ENCODE measurements around the gene PKN2. TPM values are rescaled to one million over a fixed set of nuclear protein-coding genes. Genes with fewer than 3 reads are reported as not detected.

Gene PKN2
- total and polyA plus RNA-seq, 9 of the 15 experiments (the other 6 are each of a cell fraction or from before 2014, with no cell fraction given): 4.5 to 25.3 (median 19.2) TPM

DNA sequence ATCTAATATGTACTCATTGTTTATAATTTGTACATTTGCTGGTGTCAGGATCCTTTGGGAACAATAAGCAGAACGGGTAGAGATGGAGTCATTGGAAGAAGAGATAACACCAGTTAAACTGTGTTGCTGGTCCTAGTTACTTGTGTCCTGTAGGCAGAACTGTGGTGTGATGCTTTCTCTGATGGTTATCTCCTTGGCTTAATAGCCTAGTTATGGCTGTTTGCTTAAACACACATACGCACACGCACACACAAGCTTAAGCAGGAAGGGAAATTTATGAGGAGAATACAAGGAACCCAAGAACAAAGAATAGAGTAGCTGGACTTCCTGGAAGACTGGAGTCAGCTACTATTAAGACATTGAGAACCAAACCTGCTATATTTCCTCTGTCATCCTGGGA lies 5.7 kb upstream of the PKN2 start (continued):
- TF ChIP-seq KLF1 (tag; IDR thresholded peaks at IDR 0.05) (no peak), SMARCE1 (IDR thresholded peaks at IDR 0.05) (no peak), ESRRA (IDR thresholded peaks at IDR 0.05; ENCODE audit: borderline replicate concordance, low read depth) (no peak), CAMTA2 (CRISPR knock-in tag; conservative IDR thresholded peaks at IDR 0.05) (no peak), TEAD4 (IDR thresholded peaks at IDR 0.05; ENCODE audit: low read length) (0 out of 2 replicates have a peak, but pooled peaks have one; percentile 16), TEAD4 (CRISPR knock-in tag; IDR thresholded peaks at IDR 0.05; ENCODE audit: borderline replicate concordance) (no peak), HNRNPL (IDR thresholded peaks at IDR 0.05; ENCODE audit: low read depth, low read length) (no peak), NCOR1 (IDR thresholded peaks at IDR 0.05) (no peak), ZNF561 (CRISPR knock-in tag; conservative IDR thresholded peaks at IDR 0.05) (no peak), CHD1 (IDR thresholded peaks at IDR 0.05; ENCODE audit: low read length) (no peak), ZKSCAN1 (IDR thresholded peaks at IDR 0.05; ENCODE audit: low read depth, low read length) (no peak), CBX8 (IDR thresholded peaks at IDR 0.05; ENCODE audit: borderline replicate concordance, extremely low read depth, low read depth, low read length, poor library complexity, severe bottlenecking) (no peak), FOXK2 (conservative IDR thresholded peaks at IDR 0.05 in 1 of 2, IDR thresholded peaks at IDR 0.05 in 1 of 2; ENCODE audit: low read depth in 2 of 2) (no peak)
- TF ChIP-seq, protein P1, sequence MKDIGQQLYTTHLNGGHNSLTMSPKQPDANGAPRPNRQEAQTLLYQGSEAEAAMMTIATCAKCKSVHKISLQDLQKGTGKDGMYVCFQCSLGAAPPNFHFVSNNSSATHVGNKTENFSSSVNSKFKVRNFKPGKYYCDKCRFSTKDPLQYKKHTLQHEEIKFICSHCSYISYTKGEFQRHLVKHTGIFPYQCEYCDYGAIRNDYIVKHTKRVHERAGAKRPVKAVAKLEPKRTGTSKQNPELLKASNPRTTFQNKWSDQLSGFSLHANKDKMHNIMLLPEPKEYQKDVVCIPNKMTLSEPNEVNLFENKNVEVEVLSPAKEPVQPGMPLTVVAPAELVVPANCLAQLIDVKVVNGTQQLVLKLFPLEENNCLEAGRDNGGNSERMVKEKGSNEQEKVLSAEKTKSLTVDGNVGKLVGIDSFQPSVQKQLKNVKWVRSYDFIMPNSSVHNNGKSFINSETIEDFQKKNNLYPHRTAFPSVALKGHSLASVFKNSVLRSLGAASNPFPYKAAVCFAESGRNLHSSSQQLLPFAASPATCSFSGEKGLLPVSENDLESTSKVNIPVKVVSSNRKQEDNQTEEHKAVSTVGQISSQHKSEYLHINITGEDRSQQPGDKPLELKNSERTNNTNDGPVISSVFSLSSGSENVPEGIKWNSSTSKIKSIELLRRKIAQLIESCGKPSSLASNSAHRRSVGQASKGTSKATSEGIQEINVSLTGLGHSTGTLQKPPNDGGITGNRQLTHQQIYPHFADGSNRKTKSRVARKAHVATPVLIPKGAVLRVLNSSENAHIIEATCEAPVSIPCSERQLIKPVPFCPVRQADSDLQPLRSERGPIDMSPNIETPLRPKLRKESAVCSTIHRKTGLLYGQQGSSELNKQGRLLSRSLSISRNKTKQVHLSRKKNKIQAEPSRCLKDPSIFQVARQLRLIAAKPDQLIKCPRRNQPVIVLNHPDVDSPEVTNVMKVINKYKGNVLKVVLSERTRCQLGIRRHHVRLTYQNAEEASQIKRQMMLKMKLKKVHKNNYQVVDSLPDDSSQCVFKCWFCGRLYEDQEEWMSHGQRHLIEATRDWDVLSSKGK (CRISPR knock-in tag; IDR thresholded peaks at IDR 0.05): no peak
- TF ChIP-seq, protein P2, sequence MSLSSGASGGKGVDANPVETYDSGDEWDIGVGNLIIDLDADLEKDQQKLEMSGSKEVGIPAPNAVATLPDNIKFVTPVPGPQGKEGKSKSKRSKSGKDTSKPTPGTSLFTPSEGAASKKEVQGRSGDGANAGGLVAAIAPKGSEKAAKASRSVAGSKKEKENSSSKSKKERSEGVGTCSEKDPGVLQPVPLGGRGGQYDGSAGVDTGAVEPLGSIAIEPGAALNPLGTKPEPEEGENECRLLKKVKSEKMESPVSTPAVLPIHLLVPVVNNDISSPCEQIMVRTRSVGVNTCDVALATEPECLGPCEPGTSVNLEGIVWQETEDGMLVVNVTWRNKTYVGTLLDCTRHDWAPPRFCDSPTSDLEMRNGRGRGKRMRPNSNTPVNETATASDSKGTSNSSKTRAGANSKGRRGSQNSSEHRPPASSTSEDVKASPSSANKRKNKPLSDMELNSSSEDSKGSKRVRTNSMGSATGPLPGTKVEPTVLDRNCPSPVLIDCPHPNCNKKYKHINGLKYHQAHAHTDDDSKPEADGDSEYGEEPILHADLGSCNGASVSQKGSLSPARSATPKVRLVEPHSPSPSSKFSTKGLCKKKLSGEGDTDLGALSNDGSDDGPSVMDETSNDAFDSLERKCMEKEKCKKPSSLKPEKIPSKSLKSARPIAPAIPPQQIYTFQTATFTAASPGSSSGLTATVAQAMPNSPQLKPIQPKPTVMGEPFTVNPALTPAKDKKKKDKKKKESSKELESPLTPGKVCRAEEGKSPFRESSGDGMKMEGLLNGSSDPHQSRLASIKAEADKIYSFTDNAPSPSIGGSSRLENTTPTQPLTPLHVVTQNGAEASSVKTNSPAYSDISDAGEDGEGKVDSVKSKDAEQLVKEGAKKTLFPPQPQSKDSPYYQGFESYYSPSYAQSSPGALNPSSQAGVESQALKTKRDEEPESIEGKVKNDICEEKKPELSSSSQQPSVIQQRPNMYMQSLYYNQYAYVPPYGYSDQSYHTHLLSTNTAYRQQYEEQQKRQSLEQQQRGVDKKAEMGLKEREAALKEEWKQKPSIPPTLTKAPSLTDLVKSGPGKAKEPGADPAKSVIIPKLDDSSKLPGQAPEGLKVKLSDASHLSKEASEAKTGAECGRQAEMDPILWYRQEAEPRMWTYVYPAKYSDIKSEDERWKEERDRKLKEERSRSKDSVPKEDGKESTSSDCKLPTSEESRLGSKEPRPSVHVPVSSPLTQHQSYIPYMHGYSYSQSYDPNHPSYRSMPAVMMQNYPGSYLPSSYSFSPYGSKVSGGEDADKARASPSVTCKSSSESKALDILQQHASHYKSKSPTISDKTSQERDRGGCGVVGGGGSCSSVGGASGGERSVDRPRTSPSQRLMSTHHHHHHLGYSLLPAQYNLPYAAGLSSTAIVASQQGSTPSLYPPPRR (CRISPR knock-in tag; IDR thresholded peaks at IDR 0.05; ENCODE audit: borderline replicate concordance): no peak
- TF ChIP-seq, protein P3, sequence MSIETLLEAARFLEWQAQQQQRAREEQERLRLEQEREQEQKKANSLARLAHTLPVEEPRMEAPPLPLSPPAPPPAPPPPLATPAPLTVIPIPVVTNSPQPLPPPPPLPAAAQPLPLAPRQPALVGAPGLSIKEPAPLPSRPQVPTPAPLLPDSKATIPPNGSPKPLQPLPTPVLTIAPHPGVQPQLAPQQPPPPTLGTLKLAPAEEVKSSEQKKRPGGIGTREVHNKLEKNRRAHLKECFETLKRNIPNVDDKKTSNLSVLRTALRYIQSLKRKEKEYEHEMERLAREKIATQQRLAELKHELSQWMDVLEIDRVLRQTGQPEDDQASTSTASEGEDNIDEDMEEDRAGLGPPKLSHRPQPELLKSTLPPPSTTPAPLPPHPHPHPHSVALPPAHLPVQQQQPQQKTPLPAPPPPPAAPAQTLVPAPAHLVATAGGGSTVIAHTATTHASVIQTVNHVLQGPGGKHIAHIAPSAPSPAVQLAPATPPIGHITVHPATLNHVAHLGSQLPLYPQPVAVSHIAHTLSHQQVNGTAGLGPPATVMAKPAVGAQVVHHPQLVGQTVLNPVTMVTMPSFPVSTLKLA (conservative IDR thresholded peaks at IDR 0.05): no peak

Measured in K562 (cell line).